H1 (cell line): ENCODE data around the gene SUZ12. TPM values are rescaled to one million over a fixed set of nuclear protein-coding genes. Genes with fewer than 3 reads are reported as not detected.

Source experiments
- CTCF ChIA-PET: fragments of 300-600 bp; sonication (Branson Sonifier 250); formaldehyde crosslinking; loops from one replicate; lab custom pipeline; 2021; ENCODE audit not compliant: partially characterized antibody; lab: Charles Lee
- POLR2A ChIA-PET: fragments of 300-600 bp; sonication (Branson Sonifier 250); formaldehyde crosslinking; loops from one replicate; lab custom pipeline; 2021; ENCODE audit warnings: inconsistent platforms; ENCODE audit not compliant: partially characterized antibody; lab: Charles Lee
- DNase-seq, 2 experiments: peaks; one replicate each; pipeline versions ENCODE4 v3.0.0 to v3.0.0-alpha.2; 2010 to 2022; ENCODE audit warnings: low spot score in 2 of 2, low read depth in 1 of 2, mixed read lengths in 1 of 2
- FAIRE-seq: peaks from 2 replicates; lab custom pipeline; 2011; peaks lifted over from hg19 to GRCh38; lab: Jason Lieb, UNC
- H2AFZ ChIP-seq: 2 replicates; pipeline ENCODE4 v1.8.1; 2012; ENCODE audit warnings: low read length, inconsistent platforms
- H2AK5ac ChIP-seq: 2 replicates; pipeline ENCODE4 v1.6.1; 2013; ENCODE audit warnings: low read depth, low read length
- H2BK120ac ChIP-seq: replicated peaks from 2 replicates; pipeline ENCODE3; 2013; ENCODE audit warnings: low read depth, low read length, inconsistent platforms
- H2BK12ac ChIP-seq: 2 replicates; pipeline ENCODE4 v1.6.1; 2013; ENCODE audit warnings: low read depth, low read length
- H2BK15ac ChIP-seq: 2 replicates; pipeline ENCODE4 v1.6.1; 2013; ENCODE audit warnings: low read length
- H2BK20ac ChIP-seq: 2 replicates; pipeline ENCODE4 v1.6.1; 2013; ENCODE audit warnings: low read length
- H2BK5ac ChIP-seq: 2 replicates; pipeline ENCODE4 v1.6.1; 2013; ENCODE audit warnings: low read depth, low read length
- H3K14ac ChIP-seq: 2 replicates; pipeline ENCODE4 v1.6.1; 2013; ENCODE audit warnings: inconsistent platforms; ENCODE audit not compliant: insufficient read length
- H3K18ac ChIP-seq: 2 replicates; pipeline ENCODE4 v1.6.1; 2013; ENCODE audit warnings: low read length; ENCODE audit errors: extremely low read depth
- H3K23ac ChIP-seq: 2 replicates; pipeline ENCODE4 v1.6.1; 2013; ENCODE audit warnings: inconsistent platforms; ENCODE audit not compliant: insufficient read length
- H3K23me2 ChIP-seq: 2 replicates; pipeline ENCODE4 v1.6.1; 2013; ENCODE audit warnings: low read depth, low read length
- H3K27ac ChIP-seq: 2 replicates; pipeline ENCODE4 v1.6.1; 2011; ENCODE audit warnings: low read depth, low read length, inconsistent platforms
- H3K27me3 ChIP-seq, 4 experiments: replicated peaks in 1 of 4; 1 replicate in 1 of 4; 2 replicates in 3 of 4; pipeline versions ENCODE4 v1.6.1 to v1.8.1; 2011 to 2013; ENCODE audit warnings: low read length in 3 of 4, mild to moderate bottlenecking in 3 of 4, inconsistent platforms in 2 of 4, mixed read lengths in 2 of 4, moderate library complexity in 1 of 4; ENCODE audit not compliant: control insufficient read depth in 3 of 4, insufficient read depth in 3 of 4; ENCODE audit errors: extremely low read depth in 1 of 4
- H3K36me3 ChIP-seq, 4 experiments: 2 replicates each; pipeline versions ENCODE4 v1.6.1 to v1.8.1; 2011 to 2013; ENCODE audit warnings: mild to moderate bottlenecking in 4 of 4, low read length in 3 of 4, moderate library complexity in 2 of 4, control low read depth in 1 of 4, inconsistent platforms in 1 of 4; ENCODE audit not compliant: insufficient read depth in 4 of 4, control insufficient read depth in 2 of 4
- H3K4ac ChIP-seq: replicated peaks from 2 replicates; pipeline ENCODE3; 2013; ENCODE audit warnings: low read length, low read depth, mixed read lengths, inconsistent platforms; ENCODE audit not compliant: insufficient read length
- H3K4me1 ChIP-seq, 4 experiments: replicated peaks in 1 of 4; 1 replicate in 1 of 4; 2 replicates in 3 of 4; pipeline versions ENCODE4 v1.6.1 to v1.8.1; 2011 to 2013; ENCODE audit warnings: low read length in 3 of 4, inconsistent platforms in 2 of 4, mixed read lengths in 1 of 4; ENCODE audit not compliant: insufficient read depth in 4 of 4, control insufficient read depth in 3 of 4
- H3K4me2 ChIP-seq, 2 experiments: 2 replicates each; pipeline versions ENCODE4 v1.6.1 to v1.8.1; 2011 to 2013; ENCODE audit warnings: low read depth in 2 of 2, low read length in 2 of 2, control low read depth in 1 of 2, inconsistent platforms in 1 of 2, mild to moderate bottlenecking in 1 of 2; ENCODE audit not compliant: insufficient read depth in 1 of 2
- H3K4me3 ChIP-seq, 4 experiments: fragments of 200-600, 300-600 bp in 1 of 4; sonication (generic), shearing (Covaris generic), sonication (Bioruptor Twin) in 1 of 4; 2 replicates each; pipeline versions ENCODE4 v1.5.1 to v1.8.1; 2011 to 2016; ENCODE audit warnings: low read length in 4 of 4, low read depth in 3 of 4, control low read depth in 2 of 4, inconsistent platforms in 2 of 4, mild to moderate bottlenecking in 2 of 4, mixed read lengths in 1 of 4, moderate library complexity in 1 of 4; ENCODE audit not compliant: insufficient read depth in 2 of 4; ENCODE audit errors: extremely low read depth in 1 of 4
- H3K56ac ChIP-seq: replicated peaks from 2 replicates; pipeline ENCODE3; 2013; ENCODE audit warnings: low read depth, mild to moderate bottlenecking, mixed read lengths, low read length, inconsistent platforms; ENCODE audit not compliant: insufficient read length
- H3K79me1 ChIP-seq: 2 replicates; pipeline ENCODE4 v1.6.1; 2013; ENCODE audit warnings: low read depth, low read length, control low read depth
- H3K79me2 ChIP-seq, 2 experiments: 2 replicates each; pipeline versions ENCODE4 v1.6.1 to v1.8.1; 2012 to 2013; ENCODE audit warnings: low read length in 2 of 2, mild to moderate bottlenecking in 2 of 2, inconsistent platforms in 1 of 2; ENCODE audit not compliant: insufficient read depth in 2 of 2, control insufficient read depth in 1 of 2
- H3K9ac ChIP-seq, 4 experiments: replicated peaks in 1 of 4; 1 replicate in 1 of 4; 2 replicates in 3 of 4; pipeline versions ENCODE4 v1.6.1 to v1.8.1; 2011 to 2013; ENCODE audit warnings: low read depth in 3 of 4, low read length in 3 of 4, control low read depth in 2 of 4, mild to moderate bottlenecking in 2 of 4, moderate library complexity in 2 of 4, inconsistent platforms in 1 of 4; ENCODE audit errors: extremely low read depth in 1 of 4
- H3K9me3 ChIP-seq, 2 experiments: 2 replicates each; pipeline versions ENCODE4 v1.6.1 to v1.8.1; 2012 to 2013; ENCODE audit warnings: mild to moderate bottlenecking in 2 of 2, moderate library complexity in 2 of 2, control low read depth in 1 of 2, inconsistent platforms in 1 of 2, low read depth in 1 of 2, low read length in 1 of 2, mixed read lengths in 1 of 2; ENCODE audit not compliant: insufficient read depth in 2 of 2
- H4K20me1 ChIP-seq, 2 experiments: replicated peaks in 1 of 2; 2 replicates each; pipeline versions ENCODE3 to v1.8.1; 2011 to 2013; ENCODE audit warnings: inconsistent platforms in 2 of 2, low read length in 2 of 2, mild to moderate bottlenecking in 1 of 2; ENCODE audit not compliant: insufficient read depth in 2 of 2, control insufficient read depth in 1 of 2
- H4K5ac ChIP-seq: 2 replicates; pipeline ENCODE4 v1.6.1; 2013; ENCODE audit warnings: low read length, low read depth, mixed read lengths, inconsistent platforms; ENCODE audit not compliant: insufficient read length
- H4K8ac ChIP-seq: 2 replicates; pipeline ENCODE4 v1.8.0; 2013; ENCODE audit warnings: mild to moderate bottlenecking, moderate library complexity, low read length, inconsistent platforms; ENCODE audit not compliant: insufficient read depth; ENCODE audit errors: extremely low read depth
- H4K91ac ChIP-seq: replicated peaks from 2 replicates; pipeline ENCODE3; 2013; ENCODE audit warnings: low read length, mixed read lengths, inconsistent platforms; ENCODE audit not compliant: insufficient read length
- E2F6 ChIP-seq: IDR thresholded peaks from 2 replicates; pipeline ENCODE4 v1.6.1; 2012; ENCODE audit warnings: inconsistent platforms
- EP300 ChIP-seq, 2 experiments: IDR thresholded peaks; 1 replicate in 1 of 2; 2 replicates in 1 of 2; pipeline ENCODE4 v1.6.1; 2011 to 2012; ENCODE audit warnings: low read depth in 2 of 2, low read length in 2 of 2, mild to moderate bottlenecking in 2 of 2, borderline replicate concordance in 1 of 2, inconsistent platforms in 1 of 2, moderate library complexity in 1 of 2
- EZH2 ChIP-seq: fragments of 200-600 bp; sonication (generic); IDR thresholded peaks from 2 replicates; pipeline ENCODE4 v1.7.1; 2012; ENCODE audit warnings: low read depth, mild to moderate bottlenecking, moderate library complexity, low read length, inconsistent platforms; ENCODE audit not compliant: severe bottlenecking
- POU5F1 ChIP-seq: IDR thresholded peaks from 2 replicates; pipeline ENCODE4 v1.6.1; 2011; ENCODE audit warnings: low read depth, mild to moderate bottlenecking, low read length, moderate library complexity
- RBBP5 ChIP-seq: IDR thresholded peaks from 2 replicates; pipeline ENCODE4 v1.7.1; 2012; ENCODE audit warnings: low read depth, mild to moderate bottlenecking, inconsistent platforms, low read length, moderate library complexity, borderline replicate concordance
- RNF2 ChIP-seq: fragments of 200-900, 300-1000 bp; sonication (generic); IDR thresholded peaks from 2 replicates; pipeline ENCODE4 v1.7.1; 2016; ENCODE audit warnings: borderline replicate concordance, low read depth, mild to moderate bottlenecking, antibody characterized with exemption, low read length; ENCODE audit not compliant: poor library complexity, severe bottlenecking; ENCODE audit errors: missing control alignments
- TAF1 ChIP-seq: IDR thresholded peaks from 2 replicates; pipeline ENCODE4 v1.6.1; 2011; ENCODE audit warnings: mild to moderate bottlenecking, low read depth, low read length
- WGBS, 2 experiments: shearing (Covaris generic) in 1 of 2; methylation state at CpG; one replicate each; pipeline versions ENCODE4 v1.1.6 to v1.1.7; 2013 to 2015; ENCODE audit warnings: low lambda C conversion rate in 2 of 2, mixed read lengths in 2 of 2, inconsistent platforms in 1 of 2, low coverage in 1 of 2, missing lambda C conversion rate in 1 of 2; ENCODE audit not compliant: insufficient replicate concordance in 2 of 2, insufficient coverage in 1 of 2, insufficient read length in 1 of 2; ENCODE audit errors: extremely low coverage in 1 of 2, missing lambda C conversion rate in 1 of 2; 5-methylcytosine and 5-hydroxymethylcytosine counted together
- polyA plus RNA-seq, 7 experiments: library from polyadenylated mRNA; depleted of rRNA in 3 of 7; stranded (reverse) in 5 of 7; unstranded in 2 of 7; fragments of >200 nt in 5 of 7; fragments of 200-250 nt in 2 of 7; gene quantifications; 1 replicate in 5 of 7; 2 replicates in 1 of 7; 4 replicates in 1 of 7; pipeline versions ENCODE4 v1.2.1 to v1.2.3, GENCODE V29; 2011 to 2013; ENCODE audit warnings: missing spikeins in 2 of 7, mixed read lengths in 2 of 7
- total RNA-seq: library from RNA; stranded (reverse); fragmentation: NEBNext Ultra II Directional; extraction: Animal tissue kit (Norgen Biotek cat#: 25700); gene quantifications from 2 replicates; pipeline ENCODE4 v1.2.1, GENCODE V29; 2021

Gene SUZ12
- total and polyA plus RNA-seq, 2 of the 8 experiments (the other 6 are each of a cell fraction or from before 2014, with no cell fraction given), result 9.1 to 34.6 TPM

GRCh38 chr17:31916491-31917064 is 20.2 kb upstream of the SUZ12 start:
- H3K4me1 ChIP-seq, result peaks cover 0 to 4% (median 0%) of the 10 kb centered on the region in 4 experiments; a peak in 1 of 7 replicates
- no peak overlapping the region for H3K27ac ChIP-seq
- H3K18ac ChIP-seq, result no peak overlapping the region
- H3K79me2 ChIP-seq, result no peaks in the 10 kb centered on the region
- no peak overlapping the region for H3K9ac ChIP-seq
- no peak overlapping the region for H2BK5ac ChIP-seq
- H3K14ac ChIP-seq, result no peak overlapping the region
- H3K23me2 ChIP-seq, result no peaks in the 10 kb centered on the region
- peaks cover 0 to 4% (median 0%) of the 10 kb centered on the region in 4 experiments; a peak in 1 of 8 replicates for H3K36me3 ChIP-seq
- H3K4ac ChIP-seq, result no peak overlapping the region
- WGBS, 2 experiments, result 94% methylated on average over 26 of the region's 36 CpGs; no CpG with 5 or more reads in 1 of the 2 experiments
- H2AFZ ChIP-seq, result no peak overlapping the region; the same call in 1 of the 2 replicates
- H2BK120ac ChIP-seq, result no peak overlapping the region
- no peak for TF ChIP-seq RBBP5
- no peak for TF ChIP-seq RNF2
- TF ChIP-seq EZH2, result no peak
- TF ChIP-seq POU5F1, result no peak
- TF ChIP-seq EP300 (IDR thresholded peaks at IDR 0.05; ENCODE audit: borderline replicate concordance in 1 of 2, low read depth in 2 of 2, low read length in 2 of 2), result no peak
- TF ChIP-seq E2F6, result peak; percentile 28; the same call in 1 of the 2 replicates
- no peak for TF ChIP-seq TAF1
- ChIA-PET CTCF (interaction anchor here (2.0 kb wide), 1 partner anchor 14 kb away, joined by 11 read pairs; the partner anchor contains the start of gene UTP6), POLR2A (no interaction called here)
- H4K91ac ChIP-seq, result no peak overlapping the region
- H4K8ac ChIP-seq, result peak overlapping the region; percentile 85; the same call in 1 of the 2 replicates
- H3K4me2 ChIP-seq, result no peak overlapping the region
- FAIRE-seq (no peak), DNase-seq (no peak)
- peaks cover 0 to 14% of the 10 kb centered on the region in 2 experiments; a peak in 2 of 4 replicates for H3K9me3 ChIP-seq
- no peaks in the 10 kb centered on the region for H4K20me1 ChIP-seq
- H3K4me3 ChIP-seq, result no peak overlapping the region
- H3K56ac ChIP-seq, result no peak overlapping the region
- no peak overlapping the region for H2BK20ac ChIP-seq
- no peak overlapping the region for H3K23ac ChIP-seq
- no peak overlapping the region for H2BK12ac ChIP-seq
- H3K27me3 ChIP-seq, result no peaks in the 10 kb centered on the region
- H4K5ac ChIP-seq, result no peak overlapping the region
- H2BK15ac ChIP-seq, result no peak overlapping the region
- H2AK5ac ChIP-seq, result no peak overlapping the region
- H3K79me1 ChIP-seq, result no peaks in the 10 kb centered on the region
